OCI-LY1 (cell line): Measurements from ENCODE around the gene KLHL8.

Source experiments
- H2AFZ ChIP-seq: fragments of 200-600 bp; sonication (generic), shearing (Covaris generic); 2 replicates; pipeline ENCODE4 v1.6.0; 2014; ENCODE audit warnings: antibody characterized with exemption, mild to moderate bottlenecking, low read length
- H3F3A ChIP-seq: fragments of 200-600 bp; sonication (generic), shearing (Covaris generic); 2 replicates; pipeline ENCODE4 v1.6.0; 2014; ENCODE audit warnings: mild to moderate bottlenecking, antibody characterized with exemption, low read length, moderate library complexity; ENCODE audit not compliant: insufficient read depth
- H3K27ac ChIP-seq: fragments of 200-600 bp; sonication (generic); 2 replicates; pipeline ENCODE4 v1.5.1; 2014; ENCODE audit warnings: low read length, mixed run types, mild to moderate bottlenecking, low read depth; ENCODE audit not compliant: poor library complexity, severe bottlenecking
- H3K27me3 ChIP-seq: fragments of 200-600 bp; sonication (generic); 2 replicates; pipeline ENCODE4 v1.6.0; 2014; ENCODE audit warnings: antibody characterized with exemption, mild to moderate bottlenecking, low read length, moderate library complexity; ENCODE audit not compliant: insufficient read depth
- H3K36me3 ChIP-seq: fragments of 200-600 bp; sonication (generic); 2 replicates; pipeline ENCODE4 v1.6.1; 2014; ENCODE audit warnings: mild to moderate bottlenecking, antibody characterized with exemption, low read length, moderate library complexity, mixed read lengths; ENCODE audit not compliant: insufficient read depth
- H3K4me1 ChIP-seq: fragments of 200-600 bp; sonication (generic); 2 replicates; pipeline ENCODE4 v1.5.1; 2014; ENCODE audit warnings: mild to moderate bottlenecking, low read length, moderate library complexity; ENCODE audit not compliant: insufficient read depth, severe bottlenecking
- H3K4me2 ChIP-seq: fragments of 200-600 bp; sonication (generic), shearing (Covaris generic); 2 replicates; pipeline ENCODE4 v1.6.1; 2014; ENCODE audit warnings: low read length
- H3K4me3 ChIP-seq: fragments of 200-600 bp; sonication (generic); 2 replicates; pipeline ENCODE4 v1.5.1; 2014; ENCODE audit warnings: low read length, low read depth, mild to moderate bottlenecking, mixed read lengths; ENCODE audit not compliant: poor library complexity, severe bottlenecking
- H3K79me2 ChIP-seq: fragments of 200-600 bp; shearing (Covaris generic); 2 replicates; pipeline ENCODE4 v1.6.1; 2016; ENCODE audit warnings: mixed run types, low read length, mixed read lengths; ENCODE audit not compliant: insufficient read depth
- H3K9ac ChIP-seq: fragments of 200-600 bp; sonication (generic), shearing (Covaris generic); 2 replicates; pipeline ENCODE4 v1.6.1; 2014; ENCODE audit warnings: mild to moderate bottlenecking, low read length, mixed read lengths
- H3K9me2 ChIP-seq: fragments of 200-600 bp; sonication (generic), shearing (Covaris generic); 2 replicates; pipeline ENCODE4 v1.6.1; 2014; ENCODE audit warnings: low read depth, mild to moderate bottlenecking, low read length, mixed read lengths
- H3K9me3 ChIP-seq: fragments of 200-600 bp; shearing (Covaris generic); 2 replicates; pipeline ENCODE4 v1.6.1; 2014; ENCODE audit warnings: low read length, mixed read lengths
- H4K20me1 ChIP-seq: fragments of 200-600 bp; sonication (generic), shearing (Covaris generic); 2 replicates; pipeline ENCODE4 v1.6.0; 2016; ENCODE audit warnings: mild to moderate bottlenecking, low read length; ENCODE audit not compliant: insufficient read depth
- CTCF ChIP-seq: fragments of 200-600 bp; sonication (generic), shearing (Covaris generic); IDR thresholded peaks from 2 replicates; pipeline ENCODE4 v1.5.1; 2017; ENCODE audit warnings: mild to moderate bottlenecking, antibody characterized with exemption, low read length, moderate library complexity, mixed read lengths
- EZH2 ChIP-seq: fragments of 200-600 bp; sonication (generic), shearing (Covaris generic); IDR thresholded peaks from 2 replicates; pipeline ENCODE4 v1.8.0; 2017; ENCODE audit warnings: borderline replicate concordance, mixed run types, mild to moderate bottlenecking, antibody characterized with exemption, low read length, moderate library complexity, mixed read lengths

KLHL8 gene

GRCh38 chr4:87165892-87166291 is 54.5 kb downstream of the KLHL8 start:
- Histone ChIP-seq H3K9me2 (no peaks in the 10 kb centered on the region), H3K4me2 (no peak overlapping the region), H4K20me1 (no peaks in the 10 kb centered on the region), H3K4me3 (no peak overlapping the region), H3K9me3 (no peaks in the 10 kb centered on the region), H3F3A (no peaks in the 10 kb centered on the region), H2AFZ (no peak overlapping the region), H3K79me2 (no peaks in the 10 kb centered on the region), H3K27me3 (no peaks in the 10 kb centered on the region), H3K4me1 (no peaks in the 10 kb centered on the region), H3K9ac (no peak overlapping the region), H3K36me3 (peaks cover 36% of the 10 kb centered on the region; the same call in 1 of the 2 replicates), H3K27ac (no peak overlapping the region)
- TF ChIP-seq CTCF (no peak), EZH2 (no peak)

- Histone ChIP-seq H3K9me2 (no peaks in the 10 kb centered on the region), H4K20me1 (no peaks in the 10 kb centered on the region), H3K27ac (no peak overlapping the region), H3K36me3 (no peaks in the 10 kb centered on the region), H3K27me3 (no peaks in the 10 kb centered on the region), H3K4me2 (no peak overlapping the region), H3K4me1 (no peaks in the 10 kb centered on the region), H2AFZ (no peak overlapping the region), H3K9me3 (no peaks in the 10 kb centered on the region), H3K79me2 (no peaks in the 10 kb centered on the region), H3K9ac (no peak overlapping the region), H3K4me3 (no peak overlapping the region), H3F3A (no peaks in the 10 kb centered on the region)
- TF ChIP-seq EZH2 (no peak), CTCF (no peak)
Observed at GRCh38 chr4:87153078-87153870, 67.1 kb downstream of the KLHL8 start.

GRCh38 chr4:87152310-87153041 is 67.9 kb downstream of the KLHL8 start:
- no peak overlapping the region for H3K9ac ChIP-seq

More at GRCh38 chr4:87152310-87153041, 67.9 kb downstream of the KLHL8 start:
- Histone ChIP-seq H3K79me2 (no peaks in the 10 kb centered on the region), H3K9me2 (no peaks in the 10 kb centered on the region), H3K36me3 (no peaks in the 10 kb centered on the region), H3K9me3 (no peaks in the 10 kb centered on the region), H3K4me3 (no peak overlapping the region), H2AFZ (no peak overlapping the region), H3F3A (no peaks in the 10 kb centered on the region), H3K4me1 (no peaks in the 10 kb centered on the region), H3K4me2 (no peak overlapping the region), H3K27me3 (no peaks in the 10 kb centered on the region), H4K20me1 (no peaks in the 10 kb centered on the region), H3K27ac (no peak overlapping the region)
- TF ChIP-seq CTCF (no peak), EZH2 (no peak)
